ENCODE data around the gene EFNA5.

Gene EFNA5

GRCh38 chr5:107669096-107670031 lies 1.4 kb downstream of the EFNA5 start:
- peak overlapping the region; percentile 90 for H3K4me3 ChIP-seq (ENCODE audit: low read depth, low read length)
- DNase-seq (ENCODE audit: low read depth) = peak; percentile 57
- no peak for TF ChIP-seq CTCF (IDR thresholded peaks at IDR 0.05; ENCODE audit: insufficient read depth, low read depth, low read length, missing control alignments)

- TF ChIP-seq CTCF (IDR thresholded peaks at IDR 0.05; ENCODE audit: insufficient read depth, low read depth, low read length, missing control alignments) = no peak
- no peak for DNase-seq (ENCODE audit: low read depth)
- H3K4me3 ChIP-seq (ENCODE audit: low read depth, low read length) = peak overlapping the region; percentile 90
These were observed 2.3 kb downstream of the EFNA5 start for GRCh38 chr5:107668154-107669095.

- DNase-seq (ENCODE audit: low read depth) = no peak
- no peak for TF ChIP-seq CTCF (IDR thresholded peaks at IDR 0.05; ENCODE audit: insufficient read depth, low read depth, low read length, missing control alignments)
- peak overlapping the region; percentile 90 for H3K4me3 ChIP-seq (ENCODE audit: low read depth, low read length)
These were observed 4.6 kb downstream of the EFNA5 start for GRCh38 chr5:107666051-107666655.

- no peak for TF ChIP-seq CTCF (IDR thresholded peaks at IDR 0.05; ENCODE audit: insufficient read depth, low read depth, low read length, missing control alignments)
- no peak for DNase-seq (ENCODE audit: low read depth)
- H3K4me3 ChIP-seq (ENCODE audit: low read depth, low read length) = no peak overlapping the region; the same call in 1 of the 2 replicates
These were observed 5.6 kb downstream of the EFNA5 start for GRCh38 chr5:107665036-107665570.

- H3K4me3 ChIP-seq (ENCODE audit: low read depth, low read length) = no peak overlapping the region
- no peak for DNase-seq (ENCODE audit: low read depth)
- no peak for TF ChIP-seq CTCF (IDR thresholded peaks at IDR 0.05; ENCODE audit: insufficient read depth, low read depth, low read length, missing control alignments)
These were observed 7.0 kb downstream of the EFNA5 start for GRCh38 chr5:107663697-107664096.

GRCh38 chr5:107661650-107662044 lies 9.1 kb downstream of the EFNA5 start:
- H3K4me3 ChIP-seq (ENCODE audit: low read depth, low read length) = 0 out of 2 replicates have a peak overlapping the region, but pooled peaks have one; percentile 10
- TF ChIP-seq CTCF (IDR thresholded peaks at IDR 0.05; ENCODE audit: insufficient read depth, low read depth, low read length, missing control alignments) = no peak
- DNase-seq (ENCODE audit: low read depth) = no peak

Data from GM12865 (cell line).